Stimulated activated CD4-positive, alpha-beta T cell treated with anti-CD3 and anti-CD28 coated beads, Interleukin-1b, Interleukin-23, amount 100 ng/mL, for 1 hour (primary cell): ENCODE measurements around the gene KCNJ14.

ENCODE experiments used
- DNase-seq, 2 donors: peaks; one replicate each; pipeline ENCODE4 v3.0.0-alpha.2; 2020; ENCODE audit warnings: low read depth in 2 of 2

Gene KCNJ14

DNA sequence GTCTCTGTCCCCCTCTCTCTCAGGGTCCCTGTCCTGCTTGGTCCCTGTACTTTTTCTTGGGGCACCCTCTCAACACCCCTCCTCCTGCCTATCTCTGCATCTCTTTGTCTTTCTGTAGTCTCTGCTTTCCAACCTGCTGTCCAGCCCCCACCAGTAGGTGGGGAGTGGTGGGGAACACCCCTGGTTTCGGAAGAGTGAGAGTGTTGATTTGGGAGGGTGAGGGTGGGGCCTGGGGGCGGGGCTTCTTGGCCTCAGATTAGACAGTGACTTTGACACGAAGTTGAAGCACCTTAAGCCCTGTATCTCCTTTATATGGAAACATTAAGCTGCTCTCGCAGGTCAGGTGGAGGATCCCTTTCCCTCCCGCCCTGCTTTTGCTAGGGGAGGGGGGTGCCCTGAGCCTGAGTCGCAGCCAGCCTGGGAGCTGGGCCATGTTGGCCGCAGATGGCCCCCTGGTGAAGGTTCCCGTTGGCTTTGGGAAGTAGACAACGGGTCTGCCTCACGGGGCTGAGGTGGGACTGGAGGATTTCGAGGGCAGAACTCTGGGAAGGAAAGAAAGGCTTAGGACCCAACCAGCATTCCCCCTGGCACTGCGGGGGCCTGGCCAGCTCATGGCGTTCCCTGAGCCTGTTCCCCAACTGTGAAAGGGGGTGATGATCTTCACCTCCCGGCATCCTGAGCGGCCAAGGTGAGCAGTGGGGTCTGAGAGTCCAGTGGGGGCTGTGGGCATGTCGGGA, at the start of gene KCNJ14:
Gene KCNJ14 (plus strand): TSS at position 404 of the 737 bp plus-strand sequence. CDS start 6,151 bp downstream, outside the sequence.
- DNase-seq: no peak

DNA sequence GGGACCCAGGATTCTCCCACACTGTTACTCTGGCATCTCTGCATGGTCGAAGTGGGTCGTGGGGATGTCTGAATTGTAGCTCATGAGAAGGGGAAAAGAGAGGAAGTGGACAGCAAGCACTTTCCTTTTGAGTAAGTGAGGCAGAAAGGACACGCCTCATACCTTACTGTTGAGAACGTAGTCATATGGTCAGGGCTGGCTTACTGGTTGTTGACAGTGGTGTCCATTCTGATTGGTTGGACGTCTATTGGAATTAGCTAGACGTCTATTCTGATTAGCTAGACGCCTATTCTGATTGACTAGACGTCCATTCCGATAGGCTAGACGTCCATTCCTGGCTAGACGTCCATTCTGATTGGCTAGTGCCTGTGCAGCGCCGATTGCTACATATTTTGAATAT, 49.5 kb upstream of the KCNJ14 start:
- no peak for DNase-seq

DNA sequence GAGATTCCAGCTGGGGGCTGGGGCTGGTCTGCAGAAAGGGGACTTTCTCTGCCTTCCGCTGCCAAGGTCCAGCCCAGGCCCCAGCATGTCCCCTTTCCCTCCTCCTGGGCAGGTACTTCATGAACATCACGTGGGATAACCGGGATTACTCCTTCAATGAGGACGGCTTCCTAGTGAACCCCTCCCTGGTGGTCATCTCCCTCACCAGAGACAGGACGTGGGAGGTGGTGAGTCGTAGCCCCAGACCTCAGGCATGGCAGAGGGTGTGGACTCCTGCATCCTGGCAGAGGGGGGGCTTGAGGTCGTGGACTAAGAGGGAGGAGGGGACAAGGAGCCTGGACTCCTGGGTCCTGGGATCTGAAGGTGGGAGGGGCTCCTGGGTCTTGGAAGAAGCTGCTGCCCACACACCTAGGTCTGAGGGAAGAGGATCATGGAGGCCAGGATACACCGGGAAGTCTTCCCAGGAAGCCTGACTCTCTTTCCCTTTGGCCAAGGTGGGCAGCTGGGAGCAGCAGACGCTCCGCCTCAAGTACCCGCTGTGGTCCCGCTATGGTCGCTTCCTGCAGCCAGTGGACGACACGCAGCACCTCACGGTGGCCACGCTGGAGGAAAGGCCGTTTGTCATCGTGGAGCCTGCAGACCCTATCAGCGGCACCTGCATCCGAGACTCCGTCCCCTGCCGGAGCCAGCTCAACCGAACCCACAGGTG, 41.3 kb upstream of the KCNJ14 start:
- DNase-seq: no peak

DNA sequence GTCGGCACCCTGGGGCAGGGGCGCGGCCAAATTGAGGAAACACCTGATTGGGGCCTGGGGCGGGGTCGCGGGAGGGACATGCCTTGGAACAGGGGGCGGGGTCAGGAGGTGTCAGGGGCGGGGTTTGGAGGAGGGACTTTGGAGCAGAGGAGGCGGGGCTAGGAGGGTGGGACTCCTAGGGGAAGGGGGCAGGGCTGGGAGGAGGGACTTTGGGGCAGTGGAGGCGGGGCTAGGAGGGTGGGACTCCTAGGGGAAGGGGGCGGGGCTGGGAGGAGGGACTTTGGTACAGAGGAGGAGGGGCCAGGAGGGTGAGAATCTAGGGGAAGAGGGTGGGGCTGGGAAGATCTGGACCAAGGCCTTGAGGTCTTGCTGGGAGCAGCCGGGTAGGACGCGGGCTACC, 40.0 kb upstream of the KCNJ14 start:
- DNase-seq: peak in 1 of 2 donors; percentile 34

DNA sequence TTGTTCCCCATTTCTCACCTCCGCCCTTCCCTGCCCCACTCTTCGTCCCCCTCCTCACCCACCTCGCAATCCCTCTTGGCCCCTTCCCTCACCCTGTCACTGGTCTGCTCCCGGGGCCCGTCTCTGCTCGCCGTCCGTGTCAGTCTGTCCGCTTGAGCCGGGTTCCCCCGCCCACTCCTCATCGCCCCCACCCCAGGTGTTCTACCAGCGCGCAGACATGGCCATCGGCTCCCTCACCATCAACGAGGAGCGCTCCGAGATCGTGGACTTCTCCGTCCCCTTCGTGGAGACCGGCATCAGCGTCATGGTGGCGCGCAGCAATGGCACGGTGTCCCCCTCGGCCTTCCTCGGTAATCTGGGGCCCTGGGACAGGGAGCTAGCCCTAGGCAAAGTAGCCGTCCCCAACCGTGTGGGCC, 39.6 kb upstream of the KCNJ14 start:
- no peak for DNase-seq

DNA sequence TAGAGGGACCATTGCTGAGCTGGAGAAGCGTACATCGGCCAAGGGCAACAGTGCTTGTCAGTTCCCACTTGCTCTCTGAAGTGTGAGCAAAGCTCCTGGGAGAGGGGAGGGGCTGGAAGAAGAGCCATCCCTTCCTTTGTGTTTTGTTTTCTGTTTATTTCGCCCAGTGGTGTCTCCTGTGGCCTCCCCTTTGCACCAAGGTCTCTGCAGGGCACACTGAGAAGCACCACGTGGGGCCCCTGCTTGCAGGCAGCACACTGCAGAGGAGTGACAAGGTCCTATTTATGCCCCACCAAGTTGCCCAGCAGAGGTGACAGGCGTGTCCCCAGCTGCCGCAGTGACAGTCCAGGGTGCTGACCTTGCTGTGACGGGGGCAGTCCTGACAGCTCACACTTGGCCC, 38.0 kb upstream of the KCNJ14 start:
- no peak for DNase-seq

DNA sequence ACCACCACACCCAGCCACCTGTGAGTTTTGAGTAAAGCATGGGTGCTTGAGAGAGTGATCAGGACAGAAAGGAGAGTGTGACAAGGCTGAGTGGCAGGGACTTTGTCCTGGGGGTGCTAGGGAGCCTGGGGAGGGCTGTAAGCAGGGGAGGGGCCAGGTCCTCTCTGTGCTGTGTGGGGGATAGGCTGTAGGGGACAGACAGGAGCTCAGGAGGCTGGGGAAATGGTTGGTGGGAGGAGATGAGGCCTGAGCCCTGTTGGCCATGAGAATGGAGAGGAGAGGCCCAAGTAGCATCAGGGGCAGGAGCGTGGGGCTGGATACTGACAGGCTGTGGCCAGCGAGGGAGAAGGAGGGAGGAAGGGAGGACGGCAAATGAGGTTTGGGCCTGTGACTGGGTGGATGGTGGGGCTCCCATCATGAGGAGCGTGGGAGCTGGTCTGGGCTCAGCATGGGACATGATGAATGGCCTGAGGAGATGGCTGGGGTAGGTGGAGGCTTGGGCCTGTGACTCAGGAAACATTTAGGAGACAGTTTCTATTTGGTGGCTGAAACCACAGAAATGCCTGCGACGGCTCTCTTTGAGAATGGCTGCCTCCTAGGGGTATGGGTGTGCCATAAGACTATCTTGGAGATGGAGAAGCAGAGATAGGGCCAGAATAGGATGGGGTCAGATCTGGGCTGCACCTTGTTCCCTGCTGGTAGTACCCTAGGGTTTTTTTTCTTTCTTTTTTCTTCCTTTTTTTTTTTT, 36.9 kb upstream of the KCNJ14 start:
- no peak for DNase-seq

DNA sequence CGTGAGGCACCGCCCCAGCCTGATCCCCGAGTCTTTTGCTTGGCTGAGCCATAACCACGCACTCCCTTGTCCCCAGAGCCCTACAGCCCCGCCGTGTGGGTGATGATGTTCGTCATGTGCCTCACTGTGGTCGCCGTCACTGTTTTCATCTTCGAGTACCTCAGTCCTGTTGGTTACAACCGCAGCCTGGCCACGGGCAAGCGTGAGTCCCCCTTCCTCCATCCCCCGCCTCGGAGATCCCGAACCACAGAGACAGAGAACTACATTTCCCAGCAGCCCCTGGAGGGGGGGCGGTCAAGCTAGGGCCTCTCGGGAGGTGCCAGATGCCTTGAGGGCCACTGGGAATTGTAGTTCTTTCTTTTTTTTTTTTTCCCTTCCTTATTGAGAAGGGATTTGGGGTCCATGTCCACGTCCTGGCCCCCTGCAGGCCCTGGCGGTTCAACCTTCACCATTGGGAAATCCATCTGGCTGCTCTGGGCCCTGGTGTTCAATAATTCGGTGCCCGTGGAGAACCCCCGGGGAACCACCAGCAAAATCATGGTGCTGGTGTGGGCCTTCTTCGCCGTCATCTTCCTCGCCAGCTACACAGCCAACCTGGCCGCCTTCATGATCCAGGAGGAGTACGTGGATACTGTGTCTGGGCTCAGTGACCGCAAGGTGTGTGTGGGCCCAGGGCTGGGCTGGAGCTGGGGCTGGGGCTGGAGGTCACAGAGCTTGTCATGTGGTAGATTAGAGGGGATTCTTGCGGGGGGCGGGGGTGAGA, 36.0 kb upstream of the KCNJ14 start:
- DNase-seq: no peak

DNA sequence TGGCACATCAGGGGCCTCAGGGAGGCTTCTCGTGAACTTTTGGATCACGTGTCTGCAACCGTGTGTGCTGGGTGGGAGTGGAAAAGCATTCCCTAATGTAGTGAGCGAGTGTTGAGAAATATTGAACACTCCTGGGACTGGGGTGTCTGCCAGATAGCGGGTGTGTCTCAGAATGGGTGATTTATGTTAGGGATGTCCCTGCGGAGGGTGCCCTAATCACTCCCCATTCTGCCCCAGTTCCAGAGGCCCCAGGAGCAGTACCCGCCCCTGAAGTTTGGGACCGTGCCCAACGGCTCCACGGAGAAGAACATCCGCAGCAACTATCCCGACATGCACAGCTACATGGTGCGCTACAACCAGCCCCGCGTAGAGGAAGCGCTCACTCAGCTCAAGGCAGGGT, 33.8 kb upstream of the KCNJ14 start:
- DNase-seq: no peak

DNA sequence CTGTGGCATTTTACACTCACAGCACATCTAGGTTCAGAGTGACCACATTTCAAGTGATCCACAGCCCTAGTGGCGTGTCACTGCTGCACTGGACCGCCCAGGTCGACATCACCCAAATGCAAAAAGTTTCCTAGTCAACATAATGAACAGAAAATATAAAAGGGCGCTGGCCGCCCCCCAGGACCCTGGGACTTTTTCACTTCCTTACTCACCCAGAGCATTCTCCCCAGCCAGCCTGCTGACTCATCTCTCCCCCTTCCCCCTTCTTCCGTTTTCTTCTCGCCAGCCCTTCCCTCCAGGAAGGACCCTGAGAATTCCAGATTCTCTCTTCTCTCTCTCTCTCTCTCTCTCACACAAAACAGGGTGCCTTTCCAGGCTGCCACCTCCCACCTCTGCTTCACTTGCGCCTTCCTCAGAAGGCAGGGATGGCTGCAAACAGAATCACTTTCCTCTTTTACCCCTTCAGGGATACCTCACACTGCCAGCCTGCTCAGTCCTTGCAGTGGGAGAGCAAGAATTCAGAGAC, 30.6 kb upstream of the KCNJ14 start:
- DNase-seq: no peak

DNA sequence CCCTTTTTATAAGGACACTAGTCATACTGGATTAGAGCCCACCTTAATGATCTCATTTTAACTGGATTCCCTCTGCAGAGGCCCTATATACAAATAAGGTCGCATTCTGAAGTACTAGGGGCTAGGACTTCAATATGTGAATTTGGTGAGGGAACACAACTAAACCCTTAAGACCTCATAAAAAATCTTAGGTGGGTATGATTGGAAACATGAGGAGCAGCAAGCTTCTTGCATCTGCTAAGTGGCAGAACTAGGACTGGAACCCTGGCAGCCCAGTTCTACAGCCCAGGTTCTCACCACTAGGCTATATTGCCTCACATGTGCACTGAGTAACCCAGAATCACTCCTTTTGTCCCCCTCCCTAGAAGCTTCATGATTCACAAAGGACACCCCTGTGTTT, 26.7 kb upstream of the KCNJ14 start:
- no peak for DNase-seq

DNA sequence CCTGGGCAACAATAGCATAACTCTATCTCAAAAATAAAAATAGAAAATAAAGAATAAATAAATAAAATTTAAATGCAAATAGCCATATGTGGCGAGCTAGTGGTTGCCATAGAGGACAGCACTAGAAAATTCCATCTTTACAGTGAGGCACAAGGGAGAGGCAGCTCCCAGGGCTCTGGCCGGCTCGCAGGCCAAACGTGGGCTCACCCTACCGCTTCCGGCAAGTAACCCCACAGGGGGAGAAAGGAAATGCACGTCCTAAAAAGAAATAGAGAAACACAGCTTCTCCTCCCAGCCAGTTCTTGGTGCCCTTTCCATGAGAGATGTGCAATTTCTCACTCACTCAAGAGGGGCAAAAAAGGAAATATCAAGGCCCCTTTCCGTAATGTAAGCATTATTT, 22.0 kb upstream of the KCNJ14 start:
- no peak for DNase-seq

DNA sequence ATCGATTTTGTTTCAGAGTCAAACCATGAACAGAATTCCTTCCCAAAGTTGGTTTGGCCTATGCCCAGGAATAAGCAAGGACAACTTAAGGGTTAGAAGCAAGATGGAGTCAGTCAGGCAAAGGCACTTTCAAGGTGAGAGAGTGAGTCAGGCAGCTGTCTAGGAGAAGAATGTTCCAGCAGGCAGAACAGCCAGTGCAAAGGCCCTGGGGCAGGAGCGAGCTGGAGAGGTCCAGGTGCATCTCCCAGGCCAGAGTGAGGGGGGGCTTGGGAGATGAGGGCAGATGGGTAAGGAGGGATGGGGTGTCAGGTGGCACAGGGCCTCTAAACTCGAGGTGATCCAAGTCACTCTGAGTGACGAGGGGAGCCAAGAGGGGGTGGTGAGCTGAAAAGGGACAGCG, 18.8 kb upstream of the KCNJ14 start:
- DNase-seq: no peak

DNA sequence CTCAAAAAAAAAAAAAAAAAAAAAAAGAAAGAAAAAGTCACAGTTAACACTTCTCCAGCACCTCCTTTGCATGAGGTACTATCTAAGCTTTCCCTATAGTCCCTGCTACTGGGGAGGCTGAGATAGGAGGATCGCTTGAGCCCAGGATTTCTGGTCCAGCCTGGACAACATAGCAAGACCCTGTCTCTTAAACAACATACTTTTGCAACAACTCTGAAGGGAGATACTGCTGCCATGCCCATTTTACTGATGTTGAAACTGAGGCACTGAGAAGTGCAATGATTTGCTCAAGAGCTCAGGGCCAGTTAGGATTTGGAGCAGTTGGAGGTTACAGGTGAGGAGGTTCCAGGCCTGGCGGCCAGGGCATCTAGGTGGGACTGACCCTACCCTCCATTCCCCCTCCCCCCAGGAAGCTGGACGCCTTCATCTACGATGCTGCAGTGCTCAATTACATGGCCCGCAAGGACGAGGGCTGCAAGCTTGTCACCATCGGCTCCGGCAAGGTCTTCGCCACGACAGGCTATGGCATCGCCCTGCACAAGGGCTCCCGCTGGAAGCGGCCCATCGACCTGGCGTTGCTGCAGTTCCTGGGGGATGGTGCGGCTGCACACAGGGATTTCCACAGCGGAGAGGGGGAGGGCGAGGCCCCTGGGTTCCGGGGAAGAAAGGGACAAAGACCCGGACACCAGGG, 13.9 kb upstream of the KCNJ14 start:
- no peak for DNase-seq

DNA sequence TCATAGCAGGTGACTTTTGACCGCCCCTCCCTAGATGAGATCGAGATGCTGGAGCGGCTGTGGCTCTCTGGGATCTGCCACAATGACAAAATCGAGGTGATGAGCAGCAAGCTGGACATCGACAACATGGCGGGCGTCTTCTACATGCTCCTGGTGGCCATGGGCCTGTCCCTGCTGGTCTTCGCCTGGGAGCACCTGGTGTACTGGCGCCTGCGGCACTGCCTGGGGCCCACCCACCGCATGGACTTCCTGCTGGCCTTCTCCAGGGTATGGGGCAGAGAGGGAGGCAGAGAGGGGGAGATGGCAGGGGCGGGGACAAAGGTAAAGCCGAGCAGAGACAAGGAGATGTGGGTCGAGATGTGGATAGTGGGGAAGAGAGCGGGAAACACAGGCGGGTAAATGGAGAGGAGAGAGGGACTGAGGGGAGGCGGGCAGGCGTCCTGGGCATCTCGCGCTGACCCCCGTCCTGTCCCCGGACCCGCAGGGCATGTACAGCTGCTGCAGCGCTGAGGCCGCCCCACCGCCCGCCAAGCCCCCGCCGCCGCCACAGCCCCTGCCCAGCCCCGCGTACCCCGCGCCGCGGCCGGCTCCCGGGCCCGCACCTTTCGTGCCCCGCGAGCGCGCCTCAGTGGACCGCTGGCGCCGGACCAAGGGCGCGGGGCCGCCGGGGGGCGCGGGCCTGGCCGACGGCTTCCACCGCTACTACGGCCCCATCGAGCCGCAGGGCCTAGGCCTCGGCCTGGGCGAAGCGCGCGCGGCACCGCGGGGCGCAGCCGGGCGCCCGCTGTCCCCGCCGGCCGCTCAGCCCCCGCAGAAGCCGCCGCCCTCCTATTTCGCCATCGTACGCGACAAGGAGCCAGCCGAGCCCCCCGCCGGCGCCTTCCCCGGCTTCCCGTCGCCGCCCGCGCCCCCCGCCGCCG, 13.0 kb upstream of the KCNJ14 start:
- no peak for DNase-seq

DNA sequence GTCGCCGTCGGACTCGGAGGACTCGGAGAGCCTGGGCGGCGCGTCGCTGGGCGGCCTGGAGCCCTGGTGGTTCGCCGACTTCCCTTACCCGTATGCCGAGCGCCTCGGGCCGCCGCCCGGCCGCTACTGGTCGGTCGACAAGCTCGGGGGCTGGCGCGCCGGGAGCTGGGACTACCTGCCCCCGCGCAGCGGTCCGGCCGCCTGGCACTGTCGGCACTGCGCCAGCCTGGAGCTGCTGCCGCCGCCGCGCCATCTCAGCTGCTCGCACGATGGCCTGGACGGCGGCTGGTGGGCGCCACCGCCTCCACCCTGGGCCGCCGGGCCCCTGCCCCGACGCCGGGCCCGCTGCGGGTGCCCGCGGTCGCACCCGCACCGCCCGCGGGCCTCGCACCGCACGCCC, 12.1 kb upstream of the KCNJ14 start:
- no peak for DNase-seq

DNA sequence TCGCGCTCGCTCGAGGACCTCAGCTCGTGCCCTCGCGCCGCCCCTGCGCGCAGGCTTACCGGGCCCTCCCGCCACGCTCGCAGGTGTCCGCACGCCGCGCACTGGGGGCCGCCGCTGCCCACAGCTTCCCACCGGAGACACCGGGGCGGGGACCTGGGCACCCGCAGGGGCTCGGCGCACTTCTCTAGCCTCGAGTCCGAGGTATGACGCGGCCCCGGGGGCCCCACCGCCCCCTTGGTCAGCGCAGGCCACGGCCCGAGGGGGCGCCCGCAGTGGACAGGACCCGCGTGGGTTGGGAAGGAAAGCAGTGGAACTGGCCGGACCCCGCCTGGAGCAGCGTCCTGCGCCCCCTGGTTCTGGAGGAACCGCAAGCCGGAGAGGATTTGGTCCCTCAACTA, 11.6 kb upstream of the KCNJ14 start:
- no peak for DNase-seq

DNA sequence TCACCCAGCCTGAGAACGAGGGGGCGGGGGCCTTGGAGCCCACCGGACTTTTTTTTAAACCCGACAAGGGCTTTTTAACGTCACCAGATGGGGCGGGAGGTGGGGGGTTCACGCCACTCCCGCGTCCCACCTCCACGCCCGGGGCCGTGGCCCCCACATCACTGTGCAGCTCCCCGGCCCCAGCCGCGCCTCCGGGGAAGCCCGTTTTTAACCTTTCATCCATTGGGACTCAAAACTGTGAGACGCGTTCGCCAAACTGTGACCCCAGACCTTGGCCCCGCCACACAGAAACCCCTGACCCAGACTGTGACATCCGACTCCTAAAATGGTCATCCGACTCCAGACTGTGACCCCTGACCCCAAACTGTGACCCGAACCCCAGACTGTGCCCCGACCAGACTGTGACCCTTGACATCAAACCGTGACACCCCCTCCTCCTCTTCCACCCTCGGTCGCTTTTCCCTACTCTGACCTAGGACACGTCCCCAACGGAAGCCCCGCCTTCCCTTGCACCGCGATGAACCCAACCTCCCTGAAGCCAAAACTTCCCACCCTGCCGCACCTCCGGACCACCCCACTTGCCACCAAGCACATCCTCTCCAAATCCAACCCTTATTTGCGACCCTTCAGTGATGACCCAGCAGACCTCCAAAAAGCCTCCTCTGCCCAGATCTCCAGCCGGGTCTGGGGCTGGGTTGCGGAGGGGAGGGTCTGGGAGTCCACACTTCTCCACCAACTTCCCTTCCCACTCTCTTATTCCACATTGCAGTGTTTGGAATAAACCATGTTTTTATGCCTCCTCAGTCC, 11.0 kb upstream of the KCNJ14 start:
- no peak for DNase-seq

DNA sequence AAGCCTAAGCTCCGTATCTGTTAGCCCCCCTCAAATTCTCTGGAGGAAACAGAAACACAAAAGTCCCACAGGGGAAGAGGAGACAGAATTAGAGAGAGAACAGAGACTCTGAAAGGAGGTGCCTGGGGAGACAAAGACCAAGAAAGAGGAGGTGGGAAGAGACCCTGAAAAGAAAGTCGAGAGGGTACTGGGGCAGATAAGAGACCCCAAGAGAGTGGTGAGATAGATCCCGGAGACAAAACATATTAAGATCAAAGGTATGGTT, 10.5 kb upstream of the KCNJ14 start:
- no peak for DNase-seq

DNA sequence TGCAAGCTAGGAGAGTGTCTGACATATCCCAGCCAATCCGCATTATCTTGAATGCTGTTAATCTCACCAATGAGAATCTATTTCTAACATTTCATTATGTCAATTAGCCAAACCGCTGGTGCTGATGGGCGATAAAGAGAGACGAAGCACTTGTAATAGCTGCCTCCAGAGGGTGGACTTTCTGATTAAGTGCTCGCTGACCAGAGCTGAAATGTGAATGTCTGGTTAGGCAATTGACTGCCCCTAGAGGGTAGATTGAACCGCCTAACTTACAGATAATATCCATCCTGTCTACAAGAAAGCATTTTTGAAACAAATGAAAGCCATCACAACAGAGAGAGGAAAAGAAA, 10.1 kb upstream of the KCNJ14 start:
- DNase-seq: no peak
